Uterus (tissue), 2 donors: ENCODE data around the gene ILDR2.

Experiments used
- POLR2A ChIP-seq, 2 donors: fragments of 450-650 bp; IDR thresholded peaks; one replicate each; pipeline ENCODE4 v1.6.1; 2016; ENCODE audit warnings: antibody characterized with exemption in 2 of 2, mild to moderate bottlenecking in 1 of 2, moderate library complexity in 1 of 2
- TF ChIP-seq, protein P1 (sequence below), 4 experiments: fragments of 200-600 bp in 2 of 4; fragments of 450-650 bp in 2 of 4; sonication (generic) in 2 of 4; IDR thresholded peaks; one replicate each; pipeline ENCODE4 v1.5.1; 2016 to 2019; ENCODE audit warnings: antibody characterized with exemption in 4 of 4, mild to moderate bottlenecking in 2 of 4, moderate library complexity in 1 of 4

DNA sequence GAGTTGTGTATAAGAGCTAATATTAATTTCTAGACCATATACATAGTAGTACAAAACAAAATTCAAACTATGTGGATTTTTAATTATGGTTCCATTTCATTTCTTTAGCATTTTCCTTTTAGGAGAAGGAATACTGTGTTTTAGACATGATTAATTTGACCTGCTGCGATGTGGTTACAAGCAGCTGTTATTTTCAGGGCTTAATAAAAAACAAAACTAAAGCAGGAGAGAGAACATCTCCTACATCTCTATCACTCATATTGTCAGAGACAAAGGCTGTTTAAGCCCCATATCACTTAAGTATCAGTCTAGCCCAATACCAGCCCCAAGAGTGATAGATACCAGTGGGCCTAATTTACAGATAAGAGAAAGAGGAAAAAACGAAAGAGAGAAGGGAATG, 47.6 kb downstream of the ILDR2 start:
- TF ChIP-seq, protein P1, sequence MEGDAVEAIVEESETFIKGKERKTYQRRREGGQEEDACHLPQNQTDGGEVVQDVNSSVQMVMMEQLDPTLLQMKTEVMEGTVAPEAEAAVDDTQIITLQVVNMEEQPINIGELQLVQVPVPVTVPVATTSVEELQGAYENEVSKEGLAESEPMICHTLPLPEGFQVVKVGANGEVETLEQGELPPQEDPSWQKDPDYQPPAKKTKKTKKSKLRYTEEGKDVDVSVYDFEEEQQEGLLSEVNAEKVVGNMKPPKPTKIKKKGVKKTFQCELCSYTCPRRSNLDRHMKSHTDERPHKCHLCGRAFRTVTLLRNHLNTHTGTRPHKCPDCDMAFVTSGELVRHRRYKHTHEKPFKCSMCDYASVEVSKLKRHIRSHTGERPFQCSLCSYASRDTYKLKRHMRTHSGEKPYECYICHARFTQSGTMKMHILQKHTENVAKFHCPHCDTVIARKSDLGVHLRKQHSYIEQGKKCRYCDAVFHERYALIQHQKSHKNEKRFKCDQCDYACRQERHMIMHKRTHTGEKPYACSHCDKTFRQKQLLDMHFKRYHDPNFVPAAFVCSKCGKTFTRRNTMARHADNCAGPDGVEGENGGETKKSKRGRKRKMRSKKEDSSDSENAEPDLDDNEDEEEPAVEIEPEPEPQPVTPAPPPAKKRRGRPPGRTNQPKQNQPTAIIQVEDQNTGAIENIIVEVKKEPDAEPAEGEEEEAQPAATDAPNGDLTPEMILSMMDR (IDR thresholded peaks at IDR 0.05): no peak
- no peak for TF ChIP-seq POLR2A (IDR thresholded peaks at IDR 0.05)
